Activated T-cell treated with anti-CD3 and anti-CD28 coated beads, Interleukin-2, amount 50 U/mL, for 4 hours (primary cell): ENCODE measurements around the gene EBPL. TPM values are rescaled to one million over a fixed set of nuclear protein-coding genes. Genes with fewer than 3 reads are reported as not detected.
"Not testable (repeated sequence)": the region's sequence is repeated elsewhere in the genome, so short reads cannot be mapped to it uniquely, and the experiment has no call there.

Experiments used
- ATAC-seq, 2 donors: fragments of 200-7000 bp; cut with Tn5 transposase; one replicate each; pipeline ENCODE4 v1.10.0; 2021
- DNase-seq: peaks from one replicate; pipeline ENCODE4 v3.0.0-alpha.2; 2020
- H3K27me3 Mint-ChIP-seq: one replicate; pipeline ENCODE4 v1.8.0; 2021; ENCODE audit warnings: low read depth, mixed read lengths
- H3K36me3 Mint-ChIP-seq: one replicate; pipeline ENCODE4 v1.8.0; 2022; ENCODE audit warnings: mixed read lengths; ENCODE audit not compliant: insufficient read depth
- H3K4me1 Mint-ChIP-seq: one replicate; pipeline ENCODE4 v1.8.0; 2021; ENCODE audit warnings: low read depth, mixed read lengths
- H3K4me3 Mint-ChIP-seq: one replicate; pipeline ENCODE4 v1.8.0; 2021; ENCODE audit warnings: mild to moderate bottlenecking, moderate library complexity, mixed read lengths
- H3K9me3 Mint-ChIP-seq: one replicate; pipeline ENCODE4 v1.8.0; 2021; ENCODE audit warnings: mixed read lengths
- total RNA-seq, 3 donors: library from RNA; stranded (reverse); gene quantifications; one replicate each; pipeline ENCODE4 v1.2.1, GENCODE V29; 2021

EBPL gene
- 10 to 100 TPM; 36.5 to 59.1 (median 53.4) TPM for total RNA-seq

DNA sequence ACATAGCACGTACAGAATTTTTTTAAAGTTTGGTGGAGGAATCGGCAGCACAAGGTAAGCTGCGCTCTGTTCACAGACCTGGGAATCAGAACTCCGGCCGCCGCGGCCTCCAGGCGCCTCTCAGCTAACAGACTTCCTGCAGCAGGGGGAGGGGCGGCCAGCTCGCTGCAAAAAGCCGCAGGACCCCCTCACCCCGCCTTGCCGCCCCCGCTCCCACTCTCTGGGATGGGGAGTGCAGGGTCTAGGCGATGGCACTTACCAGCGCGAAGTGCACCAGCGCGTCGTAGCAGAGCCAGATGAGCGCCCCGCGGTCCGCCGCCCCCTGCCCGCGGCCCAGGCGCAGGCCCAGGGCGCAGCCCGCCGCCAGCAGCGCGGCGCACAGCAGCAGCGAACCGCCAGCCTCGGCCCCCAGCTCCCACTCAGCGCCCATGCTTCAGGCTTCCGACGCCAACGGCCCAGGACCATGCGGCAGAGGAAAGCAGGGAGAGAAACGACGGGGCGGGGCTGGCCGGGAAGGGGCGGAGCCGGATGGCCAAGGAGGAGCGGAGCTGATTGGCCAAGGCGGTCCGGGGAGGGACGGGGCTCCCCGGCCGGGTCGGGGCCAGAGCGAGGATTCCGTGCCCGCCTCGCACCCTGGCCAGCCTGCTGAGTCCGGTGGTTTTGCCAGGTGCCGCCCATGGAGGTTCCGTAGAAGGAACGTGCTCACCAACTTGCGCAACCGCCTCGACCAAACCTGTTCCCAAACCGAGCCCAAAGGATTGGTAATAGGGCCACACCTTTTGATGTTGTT is at the start of gene EBPL:
Gene EBPL (minus strand): TSS at position 492 of the 790 bp plus-strand sequence. CDS start 62 bp downstream, at position 430.
- Mint-ChIP-seq H3K36me3 (peaks cover 5% of the 10 kb centered on the region), H3K27me3 (no peaks in the 10 kb centered on the region), H3K4me1 (peaks cover 20% of the 10 kb centered on the region), H3K4me3 (peak within 1 kb of the TSS; percentile 88), H3K9me3 (no peaks in the 10 kb centered on the region)
- DNase-seq (peak; percentile 88), ATAC-seq (peak; percentile 98)

DNA sequence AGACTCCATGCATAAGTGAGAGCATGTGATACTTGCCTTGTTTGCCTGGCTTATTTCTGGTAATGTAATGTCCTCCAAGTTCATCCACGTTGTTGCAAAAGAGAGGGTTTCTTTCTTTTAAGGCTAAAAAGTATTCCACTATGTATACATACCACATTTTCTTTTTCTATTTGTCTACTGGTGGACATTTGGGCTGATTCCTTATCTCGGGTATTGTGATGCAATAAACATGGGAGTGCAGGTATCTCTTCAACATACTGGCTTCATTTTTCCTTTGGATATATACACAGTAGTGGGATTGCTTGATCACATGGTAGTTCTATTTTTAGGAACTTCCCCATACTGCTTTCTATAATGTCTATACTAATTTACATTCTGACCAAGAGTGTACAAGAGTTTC is 49.6 kb upstream of the EBPL start:
- H3K36me3 Mint-ChIP-seq: peaks cover 22% of the 10 kb centered on the region
- no peak overlapping the region for H3K4me3 Mint-ChIP-seq
- no peaks in the 10 kb centered on the region for H3K4me1 Mint-ChIP-seq
- ATAC-seq: no peak
- DNase-seq: no peak
- H3K27me3 Mint-ChIP-seq: no peaks in the 10 kb centered on the region
- no peaks in the 10 kb centered on the region for H3K9me3 Mint-ChIP-seq

DNA sequence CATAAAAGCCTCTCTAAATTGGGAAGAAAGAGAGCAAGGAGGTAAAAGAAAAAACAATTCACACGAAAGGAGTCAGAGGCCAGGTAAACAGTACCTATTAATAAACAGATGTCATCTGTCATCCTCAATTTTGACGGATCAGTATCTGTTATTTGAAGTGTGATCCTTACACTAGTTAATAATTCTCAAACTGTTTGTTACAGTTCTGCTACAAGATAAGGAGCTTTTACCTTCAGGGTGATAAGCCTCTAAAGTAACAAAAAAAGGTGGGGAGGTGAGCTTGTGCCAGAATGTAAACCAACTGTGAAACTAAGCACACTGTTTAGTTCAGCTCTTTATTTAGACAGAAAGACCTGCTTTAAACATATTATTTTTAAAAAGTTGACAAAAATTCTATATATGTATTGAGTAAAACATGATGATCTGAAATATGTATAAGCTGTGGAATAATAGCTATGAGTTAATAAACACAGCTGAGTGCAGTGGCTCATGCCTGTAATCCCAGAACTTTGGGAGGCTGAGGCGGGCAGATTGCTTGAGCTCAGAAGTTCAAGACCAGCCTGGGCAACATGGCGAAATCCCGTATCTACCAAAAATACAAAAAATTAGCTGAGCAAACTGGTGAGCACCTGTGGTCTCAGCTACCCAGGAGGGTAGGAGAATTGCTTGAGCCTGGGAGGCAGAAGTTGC is 48.4 kb upstream of the EBPL start:
- no peaks in the 10 kb centered on the region for H3K27me3 Mint-ChIP-seq
- no peak for ATAC-seq

DNA sequence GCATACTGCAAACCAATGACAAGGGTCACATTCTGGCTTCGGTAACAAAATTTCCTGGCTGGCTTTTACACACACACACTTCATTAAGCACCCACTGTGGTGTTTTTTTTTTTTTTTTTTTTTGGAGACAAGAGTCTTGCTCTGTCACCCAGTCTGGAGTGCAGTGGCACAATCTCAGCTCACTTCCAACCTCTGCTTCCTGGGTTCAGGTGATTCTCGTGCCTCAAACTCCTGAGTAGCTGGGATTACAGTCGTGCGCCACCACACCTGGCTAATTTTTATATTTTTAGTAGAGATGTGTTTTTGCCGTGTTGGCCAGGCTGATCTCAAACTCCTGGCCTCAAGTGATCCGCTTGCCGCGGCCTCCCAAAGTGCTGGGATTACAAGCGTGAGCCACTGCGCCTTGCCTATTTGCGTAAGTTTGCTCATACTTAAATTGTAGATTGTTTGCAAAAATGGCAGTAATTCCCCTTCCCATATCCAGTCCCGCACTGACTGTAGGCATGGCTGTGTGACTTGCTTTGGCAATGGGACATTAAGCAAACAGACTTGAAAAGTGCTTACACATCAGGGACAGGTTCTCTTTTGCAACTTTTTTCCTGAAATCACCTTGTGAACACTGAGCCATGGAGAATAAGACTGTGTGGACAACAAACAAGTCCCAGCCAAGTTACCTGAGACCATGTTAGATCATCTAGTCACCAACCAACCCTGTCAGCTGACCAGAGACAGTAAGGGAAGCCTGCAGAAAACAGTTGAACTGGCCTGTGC is 42.1 kb upstream of the EBPL start:
- Mint-ChIP-seq H3K9me3 (no peaks in the 10 kb centered on the region), H3K27me3 (no peaks in the 10 kb centered on the region), H3K4me1 (no peaks in the 10 kb centered on the region), H3K36me3 (peaks cover 12% of the 10 kb centered on the region), H3K4me3 (no peak overlapping the region)
- DNase-seq (no peak), ATAC-seq (no peak)

More for the DNA sequence above, 48.4 kb upstream of the EBPL start:
- H3K9me3 Mint-ChIP-seq: no peaks in the 10 kb centered on the region
- no peak for DNase-seq
- H3K36me3 Mint-ChIP-seq: peaks cover 18% of the 10 kb centered on the region
- no peaks in the 10 kb centered on the region for H3K4me1 Mint-ChIP-seq
- H3K4me3 Mint-ChIP-seq: no peak overlapping the region

- ATAC-seq: no peak
- peaks cover 22% of the 10 kb centered on the region for H3K36me3 Mint-ChIP-seq
- no peaks in the 10 kb centered on the region for H3K27me3 Mint-ChIP-seq
- no peak for DNase-seq
- H3K9me3 Mint-ChIP-seq: no peaks in the 10 kb centered on the region
- no peaks in the 10 kb centered on the region for H3K4me1 Mint-ChIP-seq
- H3K4me3 Mint-ChIP-seq: no peak overlapping the region
These were observed 40.5 kb upstream of the EBPL start for GRCh38 chr13:49731766-49732165.

DNA sequence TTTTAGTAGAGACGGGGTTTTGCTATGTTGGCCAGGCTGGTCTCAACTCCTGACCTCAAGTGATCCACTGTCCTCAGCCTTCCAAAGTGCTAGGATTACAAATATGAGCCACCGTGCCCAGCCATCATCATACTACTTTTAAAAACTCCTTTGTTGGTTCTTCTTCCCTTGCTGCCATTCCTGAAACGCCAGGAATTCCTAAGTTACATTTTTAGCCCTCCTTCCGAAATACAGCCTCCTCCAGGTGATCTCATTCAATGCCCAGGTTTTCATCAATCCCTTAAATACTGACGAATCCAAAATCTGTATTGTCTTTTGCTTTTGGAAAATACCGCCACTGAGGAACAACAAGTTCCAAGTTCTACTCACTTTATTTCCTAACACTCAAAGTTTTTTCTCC is 25.3 kb upstream of the EBPL start:
- peaks cover 18% of the 10 kb centered on the region for H3K9me3 Mint-ChIP-seq
- DNase-seq (no peak), ATAC-seq (no peak)
- H3K36me3 Mint-ChIP-seq: peaks cover 55% of the 10 kb centered on the region
- H3K4me1 Mint-ChIP-seq: no peaks in the 10 kb centered on the region
- no peak overlapping the region for H3K4me3 Mint-ChIP-seq
- no peaks in the 10 kb centered on the region for H3K27me3 Mint-ChIP-seq

DNA sequence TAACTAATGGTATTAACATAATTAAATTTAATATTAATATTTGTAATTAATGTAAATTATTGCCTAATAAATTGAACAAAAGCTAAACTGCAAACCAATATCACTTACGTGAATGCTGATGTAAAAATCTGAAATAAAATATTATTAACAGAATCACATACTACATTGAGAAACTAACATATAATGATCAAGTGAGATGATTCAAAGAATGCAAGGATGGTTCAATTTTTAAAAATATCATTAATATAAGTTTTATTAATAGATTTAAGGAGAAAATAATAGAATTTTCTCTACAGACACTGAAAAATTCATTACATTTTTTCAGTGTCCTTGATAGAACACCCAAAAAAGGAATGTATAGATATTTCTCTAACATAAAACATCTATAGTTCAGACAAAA is 23.5 kb upstream of the EBPL start:
- Mint-ChIP-seq H3K9me3 (peaks cover 18% of the 10 kb centered on the region), H3K36me3 (peaks cover 56% of the 10 kb centered on the region), H3K4me3 (no peak overlapping the region), H3K27me3 (no peaks in the 10 kb centered on the region), H3K4me1 (no peaks in the 10 kb centered on the region)
- DNase-seq: no peak
- ATAC-seq: no peak

- DNase-seq (no peak), ATAC-seq (no peak)
- H3K36me3 Mint-ChIP-seq: peaks cover 53% of the 10 kb centered on the region
- H3K4me1 Mint-ChIP-seq: no peaks in the 10 kb centered on the region
- no peaks in the 10 kb centered on the region for H3K27me3 Mint-ChIP-seq
- peaks cover 6% of the 10 kb centered on the region for H3K9me3 Mint-ChIP-seq
- no peak overlapping the region for H3K4me3 Mint-ChIP-seq
These were observed 20.1 kb upstream of the EBPL start for GRCh38 chr13:49711218-49711863.

- not testable (repeated sequence) for H3K27me3 Mint-ChIP-seq, H3K9me3 Mint-ChIP-seq, DNase-seq, H3K4me3 Mint-ChIP-seq, H3K4me1 Mint-ChIP-seq, ATAC-seq
- H3K36me3 Mint-ChIP-seq: peaks cover 34% of the 10 kb centered on the region
These were observed 13.0 kb upstream of the EBPL start for GRCh38 chr13:49704264-49704663.

GRCh38 chr13:49701491-49701890 is 10.2 kb upstream of the EBPL start:
- H3K4me1 Mint-ChIP-seq: no peaks in the 10 kb centered on the region
- ATAC-seq: no peak
- DNase-seq: no peak
- no peaks in the 10 kb centered on the region for H3K9me3 Mint-ChIP-seq
- no peaks in the 10 kb centered on the region for H3K27me3 Mint-ChIP-seq
- peaks cover 22% of the 10 kb centered on the region for H3K36me3 Mint-ChIP-seq
- no peak overlapping the region for H3K4me3 Mint-ChIP-seq

GRCh38 chr13:49697468-49697867 is 6.2 kb upstream of the EBPL start:
- H3K9me3 Mint-ChIP-seq: no peaks in the 10 kb centered on the region
- no peak for DNase-seq
- no peak overlapping the region for H3K4me3 Mint-ChIP-seq
- no peak for ATAC-seq
- H3K36me3 Mint-ChIP-seq: peaks cover 16% of the 10 kb centered on the region
- H3K27me3 Mint-ChIP-seq: no peaks in the 10 kb centered on the region
- peaks cover 2% of the 10 kb centered on the region for H3K4me1 Mint-ChIP-seq

DNA sequence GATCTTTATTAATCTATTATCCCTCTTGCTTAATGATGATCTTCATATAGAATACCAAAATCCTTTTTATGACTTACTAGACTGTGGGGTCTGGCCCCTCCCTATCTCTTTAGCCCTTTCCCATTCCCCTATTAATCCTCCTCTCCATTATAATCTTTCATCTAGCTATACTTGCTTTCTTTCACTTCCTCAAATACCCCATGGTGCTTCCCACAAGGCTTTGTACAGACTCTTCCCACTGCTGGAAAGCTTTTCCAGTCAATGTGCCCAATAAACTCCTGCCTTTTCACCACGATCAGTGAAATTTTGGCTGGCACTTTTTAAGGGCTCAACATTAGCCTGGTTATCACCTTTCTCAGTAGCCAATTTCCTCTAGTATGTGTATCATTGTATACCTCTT is 3.2 kb upstream of the EBPL start:
- DNase-seq (no peak), ATAC-seq (no peak)
- peaks cover 16% of the 10 kb centered on the region for H3K4me1 Mint-ChIP-seq
- no peaks in the 10 kb centered on the region for H3K27me3 Mint-ChIP-seq
- H3K9me3 Mint-ChIP-seq: no peaks in the 10 kb centered on the region
- no peak overlapping the region for H3K4me3 Mint-ChIP-seq
- H3K36me3 Mint-ChIP-seq: peaks cover 4% of the 10 kb centered on the region

DNA sequence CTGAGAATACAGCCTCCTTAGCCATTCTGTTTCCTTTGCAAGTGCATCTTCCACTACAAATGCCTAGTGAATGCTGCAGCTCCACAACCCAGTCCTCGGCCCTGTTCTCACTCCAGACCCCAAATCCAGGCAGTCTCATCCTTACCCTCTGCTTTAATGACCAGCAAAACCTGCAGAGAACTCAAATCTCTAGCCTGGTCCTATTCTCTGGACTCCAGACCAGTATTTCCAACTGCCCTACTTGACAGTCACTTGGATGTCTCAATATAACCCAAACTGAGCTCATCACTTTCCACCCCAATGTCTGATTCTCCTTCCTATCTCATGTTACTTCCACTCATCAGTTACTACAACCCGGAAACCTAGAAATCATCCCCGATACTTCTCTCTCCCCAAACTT is 2.6 kb upstream of the EBPL start:
- peaks cover 16% of the 10 kb centered on the region for H3K4me1 Mint-ChIP-seq
- DNase-seq (no peak), ATAC-seq (no peak)
- no peak overlapping the region for H3K4me3 Mint-ChIP-seq
- H3K27me3 Mint-ChIP-seq: no peaks in the 10 kb centered on the region
- peaks cover 4% of the 10 kb centered on the region for H3K36me3 Mint-ChIP-seq
- no peaks in the 10 kb centered on the region for H3K9me3 Mint-ChIP-seq

DNA sequence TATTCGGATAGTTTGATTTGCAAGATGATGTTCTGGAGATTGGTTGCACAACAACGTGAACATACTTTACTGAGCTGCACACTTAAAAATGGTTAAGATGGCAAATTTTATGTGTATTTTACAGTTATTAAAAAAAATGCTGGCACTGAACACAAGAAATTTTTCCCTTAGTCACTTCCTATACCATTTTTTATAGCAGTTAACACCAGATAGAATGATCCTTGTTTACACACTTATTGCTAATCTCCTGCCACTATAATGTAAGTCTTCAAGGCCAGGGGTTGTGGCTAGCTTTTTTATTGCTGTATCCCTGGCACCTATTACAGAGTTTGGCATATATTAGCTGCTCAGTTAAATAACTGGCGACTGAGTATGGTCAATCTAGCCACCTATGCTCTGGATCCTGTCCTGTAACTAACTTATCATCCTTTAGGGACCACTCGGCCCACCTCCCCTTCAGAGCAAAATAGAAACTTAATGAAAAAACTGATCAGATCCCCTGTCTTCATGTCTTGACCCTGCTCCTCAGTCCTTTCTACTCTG is 2.0 kb upstream of the EBPL start:
- no peak for ATAC-seq
- H3K4me3 Mint-ChIP-seq: no peak overlapping the region
- H3K4me1 Mint-ChIP-seq: peaks cover 16% of the 10 kb centered on the region
- DNase-seq: no peak
- H3K36me3 Mint-ChIP-seq: peaks cover 2% of the 10 kb centered on the region
- H3K9me3 Mint-ChIP-seq: no peaks in the 10 kb centered on the region
- no peaks in the 10 kb centered on the region for H3K27me3 Mint-ChIP-seq
